GM12878 (cell line): Measurements from ENCODE around the gene HSD17B11. TPM values are rescaled to one million over a fixed set of nuclear protein-coding genes. Genes with fewer than 3 reads are reported as not detected.
A peak's percentile ranks its signal among the peaks of the same experiment; 100 is the strongest.

ENCODE experiments used
- ATAC-seq: fragments of 200-7000 bp; cut with Tn5 transposase; 3 replicates; pipeline ENCODE4 v1.9.1; 2020; ENCODE audit warnings: mild to moderate bottlenecking, moderate library complexity
- BruUV-seq: library from RNA; stranded (reverse); fragments of 400-500 nt; replicated peaks from 2 replicates; lab custom pipeline; 2021; lab: Mats Ljungman, UMichigan
- CTCF ChIA-PET: fragments of 300-600 bp; sonication (Branson Sonifier 250); formaldehyde crosslinking; extraction: SDS; loops from one replicate; lab custom pipeline; 2021; ENCODE audit warnings: inconsistent platforms; lab: Yijun Ruan, JAX
- POLR2A ChIA-PET: fragments of 350-600 bp; formaldehyde crosslinking; extraction: SDS; loops from one replicate; lab custom pipeline; 2021; ENCODE audit warnings: inconsistent platforms; lab: Charles Lee
- RAD21 ChIA-PET: fragments of 300-600 bp; sonication (Branson Sonifier 250); formaldehyde crosslinking; loops from one replicate; lab custom pipeline; 2023; ENCODE audit warnings: antibody characterized with exemption; ENCODE audit not compliant: unreplicated experiment; lab: Charles Lee
- SMC1A ChIA-PET: fragments of 300-600 bp; sonication (Branson Sonifier 250); formaldehyde crosslinking; loops from one replicate; lab custom pipeline; 2023; ENCODE audit not compliant: unreplicated experiment, uncharacterized antibody; lab: Charles Lee
- DNase-seq: peaks from one replicate; pipeline ENCODE4 v3.0.0-alpha.2; 2011; ENCODE audit warnings: low read depth, low spot score
- FAIRE-seq: peaks from 3 replicates; lab custom pipeline; 2011; peaks lifted over from hg19 to GRCh38; lab: Jason Lieb, UNC
- H2AFZ ChIP-seq: 2 replicates; pipeline ENCODE4 v1.6.0; 2011; ENCODE audit warnings: low read depth, low read length, control low read depth; ENCODE audit not compliant: control insufficient read depth
- H3K27ac ChIP-seq: 2 replicates; pipeline ENCODE4 v1.5.1; 2011; ENCODE audit warnings: control low read depth; ENCODE audit not compliant: control insufficient read depth, insufficient read depth
- H3K27me3 ChIP-seq, 2 experiments: replicated peaks in 1 of 2; 2 replicates each; pipeline versions ENCODE4 v1.6.0 to v1.6.1; 2011; ENCODE audit warnings: low read length in 1 of 2; ENCODE audit not compliant: control insufficient read depth in 2 of 2, insufficient read depth in 2 of 2
- H3K36me3 ChIP-seq, 2 experiments: 2 replicates each; pipeline ENCODE4 v1.5.1; 2011; ENCODE audit warnings: low read length in 1 of 2; ENCODE audit not compliant: control insufficient read depth in 2 of 2, insufficient read depth in 2 of 2
- H3K4me1 ChIP-seq: 2 replicates; pipeline ENCODE4 v1.6.1; 2011; ENCODE audit warnings: mild to moderate bottlenecking, low read length, moderate library complexity, mixed read lengths; ENCODE audit not compliant: control insufficient read depth, insufficient read depth
- H3K4me2 ChIP-seq: 2 replicates; pipeline ENCODE4 v1.6.0; 2011; ENCODE audit warnings: control low read depth; ENCODE audit not compliant: control insufficient read depth, insufficient read depth
- H3K4me3 ChIP-seq: fragments of 200-600 bp; sonication (generic); 2 replicates; pipeline ENCODE4 v1.5.1; 2016
- H3K79me2 ChIP-seq: 2 replicates; pipeline ENCODE4 v1.6.0; 2011; ENCODE audit warnings: low read length; ENCODE audit not compliant: control insufficient read depth, insufficient read depth
- H3K9ac ChIP-seq: 2 replicates; pipeline ENCODE4 v1.8.0; 2011; ENCODE audit warnings: low read length, control low read depth, mixed read lengths; ENCODE audit not compliant: control insufficient read depth, insufficient read depth
- H3K9me3 ChIP-seq: replicated peaks from 3 replicates; pipeline ENCODE4 v1.5.1; 2011; ENCODE audit warnings: mild to moderate bottlenecking, low read length; ENCODE audit not compliant: control insufficient read depth, insufficient read depth
- H4K20me1 ChIP-seq: 2 replicates; pipeline ENCODE4 v1.6.0; 2011; ENCODE audit not compliant: control insufficient read depth, insufficient read depth
- CEBPZ ChIP-seq: fragments of 150-350 bp; IDR thresholded peaks from 2 replicates; pipeline ENCODE4 v1.6.1; 2016; ENCODE audit warnings: low read depth, low read length
- FOXK2 ChIP-seq: fragments of 450-650 bp; IDR thresholded peaks from 2 replicates; pipeline ENCODE4 v1.6.1; 2017; ENCODE audit warnings: mild to moderate bottlenecking, moderate library complexity
- NR2C2 ChIP-seq: IDR thresholded peaks from 2 replicates; pipeline ENCODE4 v1.6.1; 2011; ENCODE audit warnings: borderline replicate concordance, low read depth; ENCODE audit not compliant: control insufficient read depth, insufficient read length
- RUNX3 ChIP-seq: IDR thresholded peaks from 2 replicates; pipeline ENCODE4 v1.6.1; 2012; ENCODE audit warnings: low read length, inconsistent platforms
- SMAD1 ChIP-seq: fragments of 450-650 bp; IDR thresholded peaks from 2 replicates; pipeline ENCODE4 v1.6.1; 2018; ENCODE audit warnings: mild to moderate bottlenecking, low read depth; ENCODE audit not compliant: partially characterized antibody
- SREBF2 ChIP-seq: IDR thresholded peaks from 2 replicates; pipeline ENCODE4 v1.6.1; 2012; ENCODE audit warnings: mild to moderate bottlenecking, low read length
- ZNF24 ChIP-seq: fragments of 450-650 bp; IDR thresholded peaks from 2 replicates; pipeline ENCODE4 v1.6.1; 2017; ENCODE audit warnings: antibody characterized with exemption, mild to moderate bottlenecking
- WGBS: methylation state at CpG from one replicate; pipeline ENCODE4 v1.1.6; 2016; ENCODE audit warnings: low lambda C conversion rate; ENCODE audit not compliant: insufficient replicate concordance, insufficient coverage; ENCODE audit errors: missing lambda C conversion rate; 5-methylcytosine and 5-hydroxymethylcytosine counted together
- in situ Hi-C: fragments of 300-500 bp; cut with MboI; formaldehyde crosslinking; loops from 9 replicates; pipeline ENCODE4 v1.14.3; 2018; ENCODE audit warnings: mixed read lengths
- intact Hi-C: fragments of 100-400 bp; cut with micrococcal nuclease; formaldehyde crosslinking; loops from one replicate; pipeline ENCODE4 v1.14.2; 2022; ENCODE audit not compliant: unreplicated experiment
- polyA plus RNA-seq, 11 experiments: library from polyadenylated mRNA; depleted of rRNA in 4 of 11; unstranded in 6 of 11; stranded (reverse) in 5 of 11; fragments of >200 nt; fragmentation: Nextera tagmentation in 4 of 11; fragmentation: Illumina TruSeq in 1 of 11; extraction: Ambion mirVana in 4 of 11; extraction: Trizol in 1 of 11; gene quantifications; 1 replicate in 1 of 11; 2 replicates in 10 of 11; pipeline versions ENCODE4 v1.2.1 to v1.2.3, GENCODE V29; 2011 to 2016; ENCODE audit warnings: inconsistent platforms in 2 of 11, missing spikeins in 2 of 11, low read depth in 1 of 11
- total RNA-seq, 4 experiments: library from RNA; depleted of rRNA in 3 of 4; stranded (reverse); fragments of >200 nt in 3 of 4; fragmentation: Illumina TruSeq in 1 of 4; extraction: Trizol in 1 of 4; gene quantifications; 2 replicates each; pipeline versions ENCODE4 v1.2.1 to v1.2.3, GENCODE V29; 2013 to 2021

HSD17B11 gene
- total and polyA plus RNA-seq, 10 of the 15 experiments (the other 5 are each of a cell fraction or from before 2014, with no cell fraction given) = 10.3 to 29.5 (median 17.7) TPM

GRCh38 chr4:87365348-87365747 lies 25.6 kb downstream of the HSD17B11 start (continued):
- TF ChIP-seq FOXK2 (no peak), SMAD1 (no peak), RUNX3 (no peak), ZNF24 (no peak)

- 100% methylated on average over 2 of the region's 2 CpGs for WGBS
- no peak for ATAC-seq
- no peak for DNase-seq
- in situ Hi-C loops = no loop called here
- no peak for FAIRE-seq
- no TSS peak for BruUV-seq
- Histone ChIP-seq H3K4me2 (no peak overlapping the region), H2AFZ (no peak overlapping the region), H3K27ac (no peak overlapping the region)
- POLR2A ChIA-PET = interaction anchor here (0.7 to 0.9 kb wide), 2 partner anchors 14 to 23 kb away, joined by 4 to 5 read pairs; no protein-coding TSS in a partner anchor
- SMC1A ChIA-PET = interaction anchor here (0.7 to 1.6 kb wide), 11 partner anchors 13 to 106 kb away, joined by 3 to 6 read pairs (median 4); partner anchors contain the start of genes HSD17B11 and NUDT9
- 0 out of 2 replicates have a peak, but pooled peaks have one; percentile 26 for TF ChIP-seq SREBF2
- no peak for TF ChIP-seq NR2C2
- no peak for TF ChIP-seq CEBPZ
- TF ChIP-seq, all 136 proteins: peak for 1
- ChIA-PET CTCF (interaction anchor here (0.6 to 2.0 kb wide), 8 partner anchors 10 to 434 kb away, joined by 3 to 11 read pairs (median 4); no protein-coding TSS in a partner anchor), RAD21 (interaction anchor here (1.2 to 3.1 kb wide), 3 partner anchors 9 to 645 kb away, joined by 3 to 13 read pairs (median 4); no protein-coding TSS in a partner anchor)
- Histone ChIP-seq H3K4me3 (no peak overlapping the region), H3K79me2 (no peaks in the 10 kb centered on the region), H3K9ac (no peak overlapping the region), H3K9me3 (no peaks in the 10 kb centered on the region), H3K36me3 (0 out of 4 replicates have a peak, but pooled peaks cover 0 to 3% of the 10 kb centered on the region in 2 experiments), H3K27me3 (no peaks in the 10 kb centered on the region), H4K20me1 (no peaks in the 10 kb centered on the region), H3K4me1 (no peaks in the 10 kb centered on the region)
- intact Hi-C loops = no loop called here
These were observed 27.4 kb downstream of the HSD17B11 start for GRCh38 chr4:87363552-87363951.
